ENCODE measurements around the gene PURA.
A peak's percentile ranks its signal among the peaks of the same experiment; 100 is the strongest.

Gene PURA

GRCh38 chr5:140130949-140131733, 17.2 kb downstream of the PURA start:
- H3K4me3 ChIP-seq (ENCODE audit: low read length), result no peak overlapping the region
- no peak for DNase-seq (ENCODE audit: low read depth, low spot score)

- peak; percentile 72 for DNase-seq (ENCODE audit: low read depth, low spot score)
- H3K4me3 ChIP-seq (ENCODE audit: low read length), result no peak overlapping the region
Measured at GRCh38 chr5:140131967-140132409, 18.1 kb downstream of the PURA start.

DNA sequence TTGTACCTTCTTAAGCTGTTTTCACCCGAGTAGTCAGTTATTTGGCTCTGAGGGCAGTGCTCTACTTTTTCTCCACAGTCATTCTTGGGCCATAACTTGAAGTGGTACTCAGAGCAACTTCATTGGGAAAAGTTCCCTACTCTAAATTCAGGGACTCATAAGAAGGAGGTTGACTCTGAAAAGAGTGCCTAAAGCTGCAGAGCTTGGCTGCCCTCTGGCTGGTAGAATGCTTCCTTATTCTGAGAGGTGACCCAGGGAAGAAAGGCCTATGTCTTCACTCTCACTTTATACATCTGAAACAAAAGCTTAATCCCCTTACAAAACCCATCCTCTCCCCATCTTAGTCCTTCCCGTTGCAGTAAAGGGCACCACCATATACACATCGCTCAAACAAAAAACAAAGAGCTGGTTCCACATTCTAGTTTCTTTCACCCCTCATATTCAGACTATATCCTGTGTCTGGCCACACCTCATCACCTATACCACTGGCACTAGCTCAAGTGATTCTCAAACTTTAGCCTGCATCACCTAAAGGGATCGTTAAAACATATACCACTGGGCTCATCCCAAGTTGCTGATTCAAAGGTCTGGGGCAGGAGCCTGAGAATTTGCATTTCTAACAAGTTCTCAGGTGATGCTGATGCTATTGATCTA, 19.7 kb downstream of the PURA start:
- no peak overlapping the region for H3K4me3 ChIP-seq (ENCODE audit: low read length)
- DNase-seq (ENCODE audit: low read depth, low spot score), result no peak

DNA sequence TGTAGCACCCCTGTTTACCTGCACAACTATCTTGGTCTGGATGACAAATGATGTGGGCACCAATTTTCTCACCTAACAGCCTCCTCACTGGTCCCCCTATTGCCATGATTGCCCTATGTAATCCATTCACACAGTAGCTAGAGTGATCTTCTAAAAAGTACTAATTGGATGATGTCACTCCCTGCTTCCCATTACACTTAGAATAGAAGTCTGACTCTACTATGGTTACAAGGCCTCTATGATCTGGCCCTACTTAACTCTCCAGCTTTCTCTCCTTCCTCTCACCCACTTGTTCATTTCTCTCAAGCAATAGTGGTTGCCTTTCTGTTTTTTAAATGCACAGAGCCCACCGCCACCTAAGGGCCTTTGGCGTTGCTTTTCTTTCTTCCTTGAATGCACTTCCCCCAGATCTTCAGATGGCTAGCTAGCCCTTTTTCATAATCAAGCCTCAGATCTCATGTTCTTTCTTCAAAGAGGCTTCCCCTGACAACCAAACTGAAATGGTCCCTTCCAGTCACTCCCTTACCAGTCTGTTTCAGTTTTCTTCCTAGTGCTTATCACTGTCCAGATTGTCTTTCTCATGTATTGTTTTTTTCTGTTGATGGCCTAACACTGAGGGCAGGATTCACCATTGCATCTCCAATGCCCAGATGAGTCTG, 20.5 kb downstream of the PURA start:
- H3K4me3 ChIP-seq (ENCODE audit: low read length), result no peak overlapping the region
- no peak for DNase-seq (ENCODE audit: low read depth, low spot score)

GRCh38 chr5:140135127-140135526, 21.2 kb downstream of the PURA start:
- no peak overlapping the region for H3K4me3 ChIP-seq (ENCODE audit: low read length)
- no peak for DNase-seq (ENCODE audit: low read depth, low spot score)

DNA sequence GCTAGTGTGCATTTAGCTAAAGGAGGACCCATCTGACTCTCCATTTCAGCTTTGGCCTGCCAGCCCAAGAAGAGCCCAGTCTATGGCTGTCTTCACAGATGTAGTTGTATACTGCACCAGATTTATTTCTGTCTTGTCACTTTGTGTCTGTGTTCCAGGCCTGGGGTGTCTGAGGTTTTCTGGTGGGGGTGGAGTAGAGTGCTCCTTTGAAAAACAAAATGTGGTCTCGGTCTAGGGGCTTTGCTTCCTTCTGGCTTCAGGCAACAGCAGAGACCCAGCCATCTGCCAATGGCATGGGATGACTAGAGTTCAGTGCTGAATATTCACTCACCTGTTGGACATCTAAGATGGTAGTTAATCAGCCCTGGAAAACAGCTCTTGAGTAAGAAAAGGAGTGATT, 22.7 kb downstream of the PURA start:
- no peak overlapping the region for H3K4me3 ChIP-seq (ENCODE audit: low read length)
- peak; percentile 61 for DNase-seq (ENCODE audit: low read depth, low spot score)

DNA sequence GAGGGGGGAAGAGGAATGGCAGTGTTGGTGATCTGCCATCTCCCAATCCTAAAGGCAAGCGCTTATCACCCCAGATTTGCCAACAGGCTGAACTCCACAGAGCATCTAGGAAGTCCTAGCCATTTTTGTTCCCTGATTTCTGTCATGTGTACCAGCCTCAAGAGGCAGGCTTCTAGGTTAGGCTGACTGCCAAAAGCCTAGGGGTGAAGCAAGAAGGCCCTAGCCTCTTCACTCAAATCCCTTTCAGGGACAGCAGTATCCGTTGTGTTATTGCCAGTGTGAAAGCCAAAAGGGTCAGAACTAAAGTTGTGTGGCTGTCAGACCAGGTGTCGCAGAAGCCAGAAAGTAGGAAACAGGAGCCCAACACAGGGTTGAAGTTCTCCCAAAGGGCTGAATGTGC, 26.5 kb downstream of the PURA start:
- no peak for DNase-seq (ENCODE audit: low read depth, low spot score)
- H3K4me3 ChIP-seq (ENCODE audit: low read length), result no peak overlapping the region

DNA sequence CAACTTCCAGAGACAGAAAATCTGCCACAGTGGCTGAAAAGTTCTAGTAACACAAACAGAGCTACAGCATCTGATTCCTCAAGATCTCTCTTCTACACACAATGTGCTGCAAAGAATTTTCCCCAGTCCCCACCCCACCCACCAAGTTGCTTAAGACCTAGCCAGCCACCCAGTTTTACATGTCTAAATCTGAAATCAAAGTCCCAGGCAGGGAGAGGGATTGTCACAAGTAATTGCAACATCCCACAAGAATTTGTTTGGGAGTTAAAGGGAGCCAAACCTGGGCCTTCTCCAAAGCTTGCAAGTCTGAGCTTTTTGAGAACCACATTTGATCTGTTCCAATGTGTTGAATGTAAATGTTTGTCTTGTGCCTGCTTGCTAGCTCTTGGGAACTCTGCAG, 27.3 kb downstream of the PURA start:
- DNase-seq (ENCODE audit: low read depth, low spot score), result no peak
- H3K4me3 ChIP-seq (ENCODE audit: low read length), result no peak overlapping the region

DNA sequence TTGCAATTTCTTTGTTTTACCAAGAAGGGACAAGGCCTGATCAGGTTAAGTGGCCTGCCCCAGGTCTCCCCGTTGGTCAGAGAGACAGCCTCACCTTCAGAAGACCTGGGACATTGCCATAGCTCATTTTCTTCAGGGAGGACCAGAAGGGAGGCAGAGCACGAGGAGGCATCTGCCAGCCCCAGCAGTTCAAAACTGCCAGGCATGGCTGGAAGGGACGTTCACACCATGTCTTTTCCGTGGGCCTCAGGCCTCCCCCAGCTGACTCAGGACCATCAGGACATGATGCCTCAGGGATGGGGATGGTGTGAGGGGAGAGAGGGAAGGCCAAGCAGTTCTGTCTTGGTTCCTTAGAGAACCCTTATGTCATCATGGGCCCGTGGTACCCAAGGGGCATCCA, 28.3 kb downstream of the PURA start:
- DNase-seq (ENCODE audit: low read depth, low spot score), result no peak
- H3K4me3 ChIP-seq (ENCODE audit: low read length), result no peak overlapping the region

DNA sequence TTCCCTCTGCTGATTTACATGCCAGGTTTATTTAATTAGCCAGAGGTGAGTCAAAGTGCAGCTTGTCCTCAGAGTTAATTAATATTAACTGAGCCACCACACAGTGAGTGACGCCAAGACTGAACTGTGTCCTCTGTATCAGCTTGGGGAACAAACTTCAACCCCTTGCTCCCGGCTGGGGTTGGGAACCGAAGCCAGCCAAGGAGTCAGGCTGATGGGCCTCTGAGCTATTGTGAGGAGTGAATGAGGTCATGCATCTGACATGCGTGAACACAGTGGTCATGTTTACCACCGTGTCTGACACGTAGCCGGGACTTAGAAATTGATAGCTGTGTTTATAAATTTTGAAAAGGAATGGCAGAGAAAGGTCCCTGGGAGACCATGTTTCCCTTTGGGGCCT, 28.9 kb downstream of the PURA start:
- no peak for DNase-seq (ENCODE audit: low read depth, low spot score)
- H3K4me3 ChIP-seq (ENCODE audit: low read length), result no peak overlapping the region

DNA sequence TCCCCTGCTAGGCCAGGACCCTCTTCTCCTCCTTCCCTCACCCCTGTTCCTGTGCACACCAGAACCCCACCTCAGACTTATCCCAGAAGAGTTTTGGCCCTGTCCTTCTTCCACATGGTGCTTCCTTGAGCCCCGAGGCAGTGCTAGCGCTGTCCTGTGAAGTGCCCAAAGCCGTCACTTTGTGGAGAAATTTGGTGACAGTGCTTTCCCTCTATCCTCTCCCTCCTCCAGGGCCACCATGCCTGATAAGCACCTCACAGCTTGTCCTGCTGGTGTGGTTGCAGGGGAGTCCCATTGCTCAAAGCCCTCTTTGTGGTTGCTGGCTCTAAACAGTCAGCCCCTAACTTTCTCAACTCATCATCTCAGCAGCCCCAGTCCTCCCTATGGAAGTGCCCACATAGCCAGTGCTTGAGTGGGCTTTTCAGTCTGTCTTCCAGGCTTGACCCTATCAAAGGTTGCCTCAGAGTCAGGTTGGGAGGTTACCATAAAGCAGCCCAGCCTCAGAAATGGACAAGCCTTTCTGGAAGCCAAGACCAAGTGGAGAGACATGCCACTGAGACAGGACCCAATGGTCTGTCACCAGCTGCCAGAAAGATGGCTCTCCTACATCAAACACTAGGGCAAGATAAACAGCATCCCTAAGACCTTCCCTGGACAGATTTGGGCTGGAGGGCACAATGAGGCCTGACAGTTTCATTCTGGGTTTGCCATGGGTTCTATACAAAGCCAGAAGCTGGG, 29.8 kb downstream of the PURA start:
- no peak overlapping the region for H3K4me3 ChIP-seq (ENCODE audit: low read length)
- no peak for DNase-seq (ENCODE audit: low read depth, low spot score)

GRCh38 chr5:140145256-140145655, 31.3 kb downstream of the PURA start:
- no peak overlapping the region for H3K4me3 ChIP-seq (ENCODE audit: low read length)
- DNase-seq (ENCODE audit: low read depth, low spot score), result no peak

- no peak overlapping the region for H3K4me3 ChIP-seq (ENCODE audit: low read length)
- DNase-seq (ENCODE audit: low read depth, low spot score), result no peak
Measured at GRCh38 chr5:140145818-140146522, 32.1 kb downstream of the PURA start.

- no peak for DNase-seq (ENCODE audit: low read depth, low spot score)
- H3K4me3 ChIP-seq (ENCODE audit: low read length), result no peak overlapping the region
Measured at GRCh38 chr5:140146523-140146842, 32.6 kb downstream of the PURA start.

DNA sequence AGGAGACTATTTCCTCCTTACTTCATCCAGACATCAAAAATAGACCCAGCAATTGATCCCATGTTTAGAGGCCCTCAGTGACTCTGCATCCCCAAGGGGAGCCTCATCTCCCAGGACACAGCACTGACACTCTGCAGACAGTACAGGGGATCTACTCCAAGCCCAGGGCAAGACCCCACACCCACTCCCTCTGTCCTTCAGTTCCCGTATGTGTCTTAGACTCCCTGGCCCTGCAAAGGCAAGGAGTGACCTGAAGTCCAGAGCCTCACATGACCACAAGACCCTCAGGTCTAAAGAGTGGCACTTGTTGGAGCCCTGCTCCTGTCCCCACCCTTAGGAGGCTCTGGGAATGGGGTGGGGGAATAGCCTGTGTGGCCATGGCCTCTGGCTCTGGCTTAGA, 33.6 kb downstream of the PURA start:
- H3K4me3 ChIP-seq (ENCODE audit: low read length), result no peak overlapping the region
- DNase-seq (ENCODE audit: low read depth, low spot score), result no peak

GRCh38 chr5:140148508-140148907, 34.6 kb downstream of the PURA start:
- no peak overlapping the region for H3K4me3 ChIP-seq (ENCODE audit: low read length)
- no peak for DNase-seq (ENCODE audit: low read depth, low spot score)

- DNase-seq (ENCODE audit: low read depth, low spot score), result no peak
- no peak overlapping the region for H3K4me3 ChIP-seq (ENCODE audit: low read length)
Measured at GRCh38 chr5:140150201-140150600, 36.3 kb downstream of the PURA start.

DNA sequence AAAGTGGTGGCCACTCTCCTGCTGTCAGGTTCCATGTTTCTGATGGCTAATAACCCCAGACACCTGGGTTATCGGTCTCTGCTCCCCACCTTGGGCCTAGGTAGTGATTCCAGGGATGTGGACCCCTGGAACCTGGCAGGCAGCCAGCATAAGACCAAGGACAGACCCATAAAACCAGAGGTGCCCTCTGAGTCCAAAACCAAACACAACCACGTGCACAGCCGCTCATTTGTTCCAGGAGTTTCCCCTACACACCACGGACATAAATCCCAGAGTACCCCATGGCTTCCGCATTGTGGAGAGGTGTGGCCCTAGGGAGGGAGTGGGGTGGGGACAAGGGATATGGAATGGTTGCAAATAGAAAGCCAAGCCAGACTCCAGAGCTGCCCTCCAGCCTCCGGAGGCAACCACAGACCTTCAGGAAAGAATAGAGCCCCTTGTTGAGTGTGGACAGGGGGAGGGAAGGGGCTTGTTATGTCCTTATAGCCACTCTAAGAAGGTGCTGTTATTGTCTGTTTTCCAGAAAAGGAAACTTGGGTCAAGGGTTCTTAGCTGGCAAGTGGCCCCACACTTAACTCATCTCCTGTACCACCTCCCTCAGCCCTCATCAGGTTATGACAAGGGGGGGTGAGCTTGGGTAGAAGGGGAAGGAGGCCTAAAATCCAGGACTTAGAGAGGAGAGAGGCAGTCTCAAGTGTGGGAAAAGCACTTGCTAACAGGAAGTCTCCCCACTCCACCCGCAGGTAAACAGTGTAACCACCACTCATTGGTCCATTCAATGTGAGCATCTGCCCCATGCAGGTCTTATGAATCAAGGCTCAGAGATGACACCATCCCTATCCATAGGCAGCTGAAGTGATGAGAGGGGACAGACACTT, 37.5 kb downstream of the PURA start:
- no peak for DNase-seq (ENCODE audit: low read depth, low spot score)
- H3K4me3 ChIP-seq (ENCODE audit: low read length), result no peak overlapping the region

Data from Jurkat, Clone E6-1 (cell line).